GM12878 (cell line): ENCODE data around the gene PCDH15. TPM values are rescaled to one million over a fixed set of nuclear protein-coding genes. Genes with fewer than 3 reads are reported as not detected.

Source experiments
- ATAC-seq: fragments of 200-7000 bp; cut with Tn5 transposase; 3 replicates; pipeline ENCODE4 v1.9.1; 2020; ENCODE audit warnings: mild to moderate bottlenecking, moderate library complexity
- BruUV-seq: library from RNA; stranded (reverse); fragments of 400-500 nt; replicated peaks from 2 replicates; lab custom pipeline; 2021; lab: Mats Ljungman, UMichigan
- CTCF ChIA-PET: fragments of 300-600 bp; sonication (Branson Sonifier 250); formaldehyde crosslinking; extraction: SDS; loops from one replicate; lab custom pipeline; 2021; ENCODE audit warnings: inconsistent platforms; lab: Yijun Ruan, JAX
- POLR2A ChIA-PET: fragments of 350-600 bp; formaldehyde crosslinking; extraction: SDS; loops from one replicate; lab custom pipeline; 2021; ENCODE audit warnings: inconsistent platforms; lab: Charles Lee
- RAD21 ChIA-PET: fragments of 300-600 bp; sonication (Branson Sonifier 250); formaldehyde crosslinking; loops from one replicate; lab custom pipeline; 2023; ENCODE audit warnings: antibody characterized with exemption; ENCODE audit not compliant: unreplicated experiment; lab: Charles Lee
- SMC1A ChIA-PET: fragments of 300-600 bp; sonication (Branson Sonifier 250); formaldehyde crosslinking; loops from one replicate; lab custom pipeline; 2023; ENCODE audit not compliant: unreplicated experiment, uncharacterized antibody; lab: Charles Lee
- DNase-seq: peaks from one replicate; pipeline ENCODE4 v3.0.0-alpha.2; 2011; ENCODE audit warnings: low read depth, low spot score
- FAIRE-seq: peaks from 3 replicates; lab custom pipeline; 2011; peaks lifted over from hg19 to GRCh38; lab: Jason Lieb, UNC
- H2AFZ ChIP-seq: 2 replicates; pipeline ENCODE4 v1.6.0; 2011; ENCODE audit warnings: low read depth, low read length, control low read depth; ENCODE audit not compliant: control insufficient read depth
- H3K27ac ChIP-seq: 2 replicates; pipeline ENCODE4 v1.5.1; 2011; ENCODE audit warnings: control low read depth; ENCODE audit not compliant: control insufficient read depth, insufficient read depth
- H3K27me3 ChIP-seq, 2 experiments: replicated peaks in 1 of 2; 2 replicates each; pipeline versions ENCODE4 v1.6.0 to v1.6.1; 2011; ENCODE audit warnings: low read length in 1 of 2; ENCODE audit not compliant: control insufficient read depth in 2 of 2, insufficient read depth in 2 of 2
- H3K36me3 ChIP-seq, 2 experiments: 2 replicates each; pipeline ENCODE4 v1.5.1; 2011; ENCODE audit warnings: low read length in 1 of 2; ENCODE audit not compliant: control insufficient read depth in 2 of 2, insufficient read depth in 2 of 2
- H3K4me1 ChIP-seq: 2 replicates; pipeline ENCODE4 v1.6.1; 2011; ENCODE audit warnings: mild to moderate bottlenecking, low read length, moderate library complexity, mixed read lengths; ENCODE audit not compliant: control insufficient read depth, insufficient read depth
- H3K4me2 ChIP-seq: 2 replicates; pipeline ENCODE4 v1.6.0; 2011; ENCODE audit warnings: control low read depth; ENCODE audit not compliant: control insufficient read depth, insufficient read depth
- H3K4me3 ChIP-seq: fragments of 200-600 bp; sonication (generic); 2 replicates; pipeline ENCODE4 v1.5.1; 2016
- H3K79me2 ChIP-seq: 2 replicates; pipeline ENCODE4 v1.6.0; 2011; ENCODE audit warnings: low read length; ENCODE audit not compliant: control insufficient read depth, insufficient read depth
- H3K9ac ChIP-seq: 2 replicates; pipeline ENCODE4 v1.8.0; 2011; ENCODE audit warnings: low read length, control low read depth, mixed read lengths; ENCODE audit not compliant: control insufficient read depth, insufficient read depth
- H3K9me3 ChIP-seq: replicated peaks from 3 replicates; pipeline ENCODE4 v1.5.1; 2011; ENCODE audit warnings: mild to moderate bottlenecking, low read length; ENCODE audit not compliant: control insufficient read depth, insufficient read depth
- H4K20me1 ChIP-seq: 2 replicates; pipeline ENCODE4 v1.6.0; 2011; ENCODE audit not compliant: control insufficient read depth, insufficient read depth
- BHLHE40 ChIP-seq, 2 experiments: fragments of 450-650 bp in 1 of 2; IDR thresholded peaks; 2 replicates each; pipeline ENCODE4 v1.6.1; 2011 to 2017; ENCODE audit warnings: low read depth in 2 of 2, borderline replicate concordance in 1 of 2, improper control_type of control experiment in 1 of 2, low read length in 1 of 2, mild to moderate bottlenecking in 1 of 2
- MAX ChIP-seq: IDR thresholded peaks from 2 replicates; pipeline ENCODE4 v1.6.1; 2012; ENCODE audit warnings: low read depth, low read length, improper control_type of control experiment
- MTA3 ChIP-seq: IDR thresholded peaks from 2 replicates; pipeline ENCODE4 v1.6.1; 2012; ENCODE audit warnings: low read length, inconsistent platforms, borderline replicate concordance
- MXI1 ChIP-seq: fragments of 150-350 bp; IDR thresholded peaks from 2 replicates; pipeline ENCODE4 v1.6.1; 2011; ENCODE audit warnings: low read depth, mild to moderate bottlenecking, inconsistent platforms, low read length, improper control_type of control experiment
- RBBP5 ChIP-seq: fragments of 200-600 bp; sonication (generic); conservative IDR thresholded peaks from 2 replicates; pipeline ENCODE4 v1.6.1; 2016
- RUNX3 ChIP-seq: IDR thresholded peaks from 2 replicates; pipeline ENCODE4 v1.6.1; 2012; ENCODE audit warnings: low read length, inconsistent platforms
- SRF ChIP-seq, 2 experiments: IDR thresholded peaks; 2 replicates each; pipeline ENCODE4 v1.6.1; 2011; ENCODE audit warnings: low read depth in 2 of 2, low read length in 2 of 2, mild to moderate bottlenecking in 1 of 2, moderate library complexity in 1 of 2
- ZBTB33 ChIP-seq: fragments of 450-650 bp; IDR thresholded peaks from 2 replicates; pipeline ENCODE4 v1.6.1; 2017; ENCODE audit warnings: mild to moderate bottlenecking
- ZNF217 ChIP-seq: fragments of 450-650 bp; IDR thresholded peaks from 2 replicates; pipeline ENCODE4 v1.6.1; 2017; ENCODE audit warnings: antibody characterized with exemption, mild to moderate bottlenecking
- ZNF384 ChIP-seq: IDR thresholded peaks from 2 replicates; pipeline ENCODE4 v1.6.1; 2012; ENCODE audit warnings: low read depth, mild to moderate bottlenecking, low read length, improper control_type of control experiment, borderline replicate concordance
- ZNF592 ChIP-seq: fragments of 450-650 bp; IDR thresholded peaks from 2 replicates; pipeline ENCODE4 v1.6.1; 2017; ENCODE audit warnings: mild to moderate bottlenecking, moderate library complexity
- ZZZ3 ChIP-seq: IDR thresholded peaks from 2 replicates; pipeline ENCODE4 v1.6.1; 2011; ENCODE audit warnings: low read depth; ENCODE audit not compliant: control insufficient read depth, insufficient read length
- WGBS: methylation state at CpG from one replicate; pipeline ENCODE4 v1.1.6; 2016; ENCODE audit warnings: low lambda C conversion rate; ENCODE audit not compliant: insufficient replicate concordance, insufficient coverage; ENCODE audit errors: missing lambda C conversion rate; 5-methylcytosine and 5-hydroxymethylcytosine counted together
- in situ Hi-C: fragments of 300-500 bp; cut with MboI; formaldehyde crosslinking; loops from 9 replicates; pipeline ENCODE4 v1.14.3; 2018; ENCODE audit warnings: mixed read lengths
- intact Hi-C: fragments of 100-400 bp; cut with micrococcal nuclease; formaldehyde crosslinking; loops from one replicate; pipeline ENCODE4 v1.14.2; 2022; ENCODE audit not compliant: unreplicated experiment
- polyA plus RNA-seq, 11 experiments: library from polyadenylated mRNA; depleted of rRNA in 4 of 11; unstranded in 6 of 11; stranded (reverse) in 5 of 11; fragments of >200 nt; fragmentation: Nextera tagmentation in 4 of 11; fragmentation: Illumina TruSeq in 1 of 11; extraction: Ambion mirVana in 4 of 11; extraction: Trizol in 1 of 11; gene quantifications; 1 replicate in 1 of 11; 2 replicates in 10 of 11; pipeline versions ENCODE4 v1.2.1 to v1.2.3, GENCODE V29; 2011 to 2016; ENCODE audit warnings: inconsistent platforms in 2 of 11, missing spikeins in 2 of 11, low read depth in 1 of 11
- total RNA-seq, 4 experiments: library from RNA; depleted of rRNA in 3 of 4; stranded (reverse); fragments of >200 nt in 3 of 4; fragmentation: Illumina TruSeq in 1 of 4; extraction: Trizol in 1 of 4; gene quantifications; 2 replicates each; pipeline versions ENCODE4 v1.2.1 to v1.2.3, GENCODE V29; 2013 to 2021
- TF ChIP-seq, protein P1 (sequence below): IDR thresholded peaks from 2 replicates; pipeline ENCODE4 v1.6.1; 2011; ENCODE audit warnings: low read depth, mild to moderate bottlenecking, low read length, moderate library complexity, borderline replicate concordance; ENCODE audit errors: extremely low read depth
- TF ChIP-seq, protein P2 (sequence below): IDR thresholded peaks from 2 replicates; pipeline ENCODE4 v1.6.1; 2011; ENCODE audit warnings: borderline replicate concordance, low read depth, mild to moderate bottlenecking, moderate library complexity, mixed read lengths, low read length; ENCODE audit not compliant: insufficient read depth; ENCODE audit errors: extremely low read length
- TF ChIP-seq, protein P3 (sequence below): IDR thresholded peaks from 2 replicates; pipeline ENCODE4 v1.6.1; 2011; ENCODE audit warnings: borderline replicate concordance, low read depth, mild to moderate bottlenecking, moderate library complexity, low read length; ENCODE audit not compliant: insufficient read depth, poor library complexity, severe bottlenecking

PCDH15 gene
- total and polyA plus RNA-seq, 10 of the 15 experiments (the other 5 are each of a cell fraction or from before 2014, with no cell fraction given) = 0.03 to 0.52 (median 0.07) TPM; not detected in 6

DNA sequence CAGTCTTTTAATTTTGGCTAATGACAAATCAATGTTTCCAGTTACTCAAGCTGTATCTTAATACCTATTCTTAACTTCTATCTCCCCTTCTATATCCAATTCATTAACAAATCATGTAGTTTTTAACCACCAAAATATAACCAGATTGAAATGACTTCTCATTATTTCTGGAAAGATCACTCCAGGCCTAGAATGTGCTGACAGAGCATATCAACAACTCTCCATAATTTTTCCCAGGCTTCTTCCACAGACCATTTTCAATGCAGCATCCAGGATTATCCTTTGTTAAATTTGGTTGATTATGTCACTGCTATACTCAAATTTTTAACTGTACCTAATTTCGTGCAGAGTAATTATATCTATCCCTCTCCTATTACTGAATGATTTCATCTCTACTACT lies 704.1 kb downstream of the PCDH15 start:
- DNase-seq = no peak
- ChIA-PET POLR2A (no interaction called here), CTCF (no interaction called here), SMC1A (interaction anchor here (0.7 to 3.6 kb wide), 3 partner anchors 14 to 1122 kb away, joined by 4 to 18 read pairs (median 6); no protein-coding TSS in a partner anchor), RAD21 (no interaction called here)
- Histone ChIP-seq H3K27ac (no peak overlapping the region), H3K36me3 (no peaks in the 10 kb centered on the region), H2AFZ (no peak overlapping the region), H3K4me1 (no peaks in the 10 kb centered on the region), H3K79me2 (no peaks in the 10 kb centered on the region), H3K4me3 (no peak overlapping the region), H3K27me3 (no peaks in the 10 kb centered on the region), H3K9me3 (no peaks in the 10 kb centered on the region), H4K20me1 (no peaks in the 10 kb centered on the region), H3K4me2 (no peak overlapping the region), H3K9ac (no peak overlapping the region)
- in situ Hi-C loops (no loop called here), intact Hi-C loops (no loop called here)
- WGBS = 0% methylated on average over 1 of the region's 1 CpG
- no TSS peak for BruUV-seq
- FAIRE-seq = no peak
- ATAC-seq = no peak
- no peak for TF ChIP-seq RBBP5
- TF ChIP-seq, protein P1, sequence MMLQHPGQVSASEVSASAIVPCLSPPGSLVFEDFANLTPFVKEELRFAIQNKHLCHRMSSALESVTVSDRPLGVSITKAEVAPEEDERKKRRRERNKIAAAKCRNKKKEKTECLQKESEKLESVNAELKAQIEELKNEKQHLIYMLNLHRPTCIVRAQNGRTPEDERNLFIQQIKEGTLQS = no peak
- no peak for TF ChIP-seq MTA3
- TF ChIP-seq, protein P2, sequence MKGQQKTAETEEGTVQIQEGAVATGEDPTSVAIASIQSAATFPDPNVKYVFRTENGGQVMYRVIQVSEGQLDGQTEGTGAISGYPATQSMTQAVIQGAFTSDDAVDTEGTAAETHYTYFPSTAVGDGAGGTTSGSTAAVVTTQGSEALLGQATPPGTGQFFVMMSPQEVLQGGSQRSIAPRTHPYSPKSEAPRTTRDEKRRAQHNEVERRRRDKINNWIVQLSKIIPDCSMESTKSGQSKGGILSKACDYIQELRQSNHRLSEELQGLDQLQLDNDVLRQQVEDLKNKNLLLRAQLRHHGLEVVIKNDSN = no peak
- no peak for TF ChIP-seq ZNF384
- no peak for TF ChIP-seq ZNF217
- no peak for TF ChIP-seq ZBTB33
- TF ChIP-seq BHLHE40 (IDR thresholded peaks at IDR 0.05; ENCODE audit: borderline replicate concordance in 1 of 2, low read depth in 2 of 2, low read length in 1 of 2) = no peak
- TF ChIP-seq ZNF592 = no peak
- no peak for TF ChIP-seq MAX
- TF ChIP-seq SRF (IDR thresholded peaks at IDR 0.05; ENCODE audit: low read depth in 2 of 2, low read length in 2 of 2) = no peak
- TF ChIP-seq, protein P3, sequence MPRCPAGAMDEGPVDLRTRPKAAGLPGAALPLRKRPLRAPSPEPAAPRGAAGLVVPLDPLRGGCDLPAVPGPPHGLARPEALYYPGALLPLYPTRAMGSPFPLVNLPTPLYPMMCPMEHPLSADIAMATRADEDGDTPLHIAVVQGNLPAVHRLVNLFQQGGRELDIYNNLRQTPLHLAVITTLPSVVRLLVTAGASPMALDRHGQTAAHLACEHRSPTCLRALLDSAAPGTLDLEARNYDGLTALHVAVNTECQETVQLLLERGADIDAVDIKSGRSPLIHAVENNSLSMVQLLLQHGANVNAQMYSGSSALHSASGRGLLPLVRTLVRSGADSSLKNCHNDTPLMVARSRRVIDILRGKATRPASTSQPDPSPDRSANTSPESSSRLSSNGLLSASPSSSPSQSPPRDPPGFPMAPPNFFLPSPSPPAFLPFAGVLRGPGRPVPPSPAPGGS = no peak
- no peak for TF ChIP-seq MXI1
- no peak for TF ChIP-seq ZZZ3
- no peak for TF ChIP-seq RUNX3
